Stomach (tissue), 9 donors: ENCODE results near the gene NR2F1. TPM values are rescaled to one million over a fixed set of nuclear protein-coding genes. Genes with fewer than 3 reads are reported as not detected.
A peak's percentile ranks its signal among the peaks of the same experiment; 100 is the strongest.

Source experiments
- DNase-seq, 2 donors: peaks; one replicate each; pipeline versions ENCODE4 v3.0.0 to v3.0.0-alpha.2; 2013 to 2019
- H3K27ac ChIP-seq, 5 donors: fragments of 200-600 bp in 4 of 5; sonication (generic) in 4 of 5; one replicate each; pipeline ENCODE4 v1.5.1; 2013 to 2019; ENCODE audit warnings: mild to moderate bottlenecking in 1 of 5, moderate library complexity in 1 of 5
- H3K27me3 ChIP-seq, 3 donors: fragments of 200-600 bp; sonication (generic); one replicate each; pipeline ENCODE4 v1.5.1; 2017 to 2019; ENCODE audit warnings: mixed run types in 1 of 3
- H3K36me3 ChIP-seq, 4 donors: fragments of 200-600 bp; sonication (generic); 1 replicate in 3 of 4; 2 replicates in 1 of 4; pipeline ENCODE4 v1.5.1; 2016 to 2019
- H3K4me1 ChIP-seq, 4 donors: fragments of 200-600 bp; sonication (generic); one replicate each; pipeline ENCODE4 v1.5.1; 2016 to 2019
- H3K4me3 ChIP-seq, 4 donors: fragments of 200-600 bp; sonication (generic) in 3 of 4; one replicate each; pipeline ENCODE4 v1.5.1; 2016 to 2019; ENCODE audit warnings: mild to moderate bottlenecking in 1 of 4
- H3K9me3 ChIP-seq, 4 donors: fragments of 200-600 bp; sonication (generic); one replicate each; pipeline ENCODE4 v1.5.1; 2016 to 2019
- EP300 ChIP-seq: sonication (generic); formaldehyde crosslinking; IDR thresholded peaks from one replicate; pipeline ENCODE4 v1.6.1; 2017; ENCODE audit warnings: antibody characterized with exemption
- POLR2A ChIP-seq, 4 donors: fragments of 450-650 bp; IDR thresholded peaks; one replicate each; pipeline ENCODE4 v1.6.1; 2016; ENCODE audit warnings: antibody characterized with exemption in 4 of 4, control low read depth in 2 of 4, mild to moderate bottlenecking in 1 of 4, moderate library complexity in 1 of 4
- POLR2AphosphoS5 ChIP-seq, 3 donors: sonication (generic); formaldehyde crosslinking; IDR thresholded peaks; one replicate each; pipeline ENCODE4 v1.6.1; 2016; ENCODE audit warnings: antibody characterized with exemption in 3 of 3
- WGBS, 5 donors: extraction: QIAGEN DNeasy Blood & Tissue Kit in 3 of 5; methylation state at CpG; one replicate each; pipeline versions ENCODE4 v1.1.5 to v1.1.7; 2013 to 2018; 5-methylcytosine and 5-hydroxymethylcytosine counted together
- intact Hi-C: fragments of 100-400 bp; cut with DNase I; formaldehyde crosslinking; loops from one replicate; pipeline ENCODE4 v1.15.1; 2023; ENCODE audit warnings: low total_unique reads
- polyA plus RNA-seq, 3 donors: library from polyadenylated mRNA; stranded (reverse); fragments of 200-250 nt; gene quantifications; one replicate each; pipeline ENCODE4 v1.2.3, GENCODE V29; 2013
- total RNA-seq, 5 donors: library from RNA; depleted of rRNA; stranded (reverse); fragments of >200 nt; gene quantifications; one replicate each; pipeline versions ENCODE4 v1.1.0 to v1.2.3, GENCODE V29; 2014 to 2016
- TF ChIP-seq, protein P1 (sequence below), 7 experiments: fragments of 450-650 bp in 4 of 7; fragments of 200-600 bp in 3 of 7; sonication (generic) in 3 of 7; IDR thresholded peaks; one replicate each; pipeline ENCODE4 v1.5.1; 2016 to 2019; ENCODE audit warnings: antibody characterized with exemption in 7 of 7, control low read depth in 2 of 7, mild to moderate bottlenecking in 1 of 7
- donor health status: healthy with polysubstance abuse.
- donor health status: Bipolar disorder and iron deficiency.
- donor health status: healthy.

The NR2F1 gene
- total and polyA plus RNA-seq, 8 donors, result 0.87 to 115 (median 22.4) TPM

DNA sequence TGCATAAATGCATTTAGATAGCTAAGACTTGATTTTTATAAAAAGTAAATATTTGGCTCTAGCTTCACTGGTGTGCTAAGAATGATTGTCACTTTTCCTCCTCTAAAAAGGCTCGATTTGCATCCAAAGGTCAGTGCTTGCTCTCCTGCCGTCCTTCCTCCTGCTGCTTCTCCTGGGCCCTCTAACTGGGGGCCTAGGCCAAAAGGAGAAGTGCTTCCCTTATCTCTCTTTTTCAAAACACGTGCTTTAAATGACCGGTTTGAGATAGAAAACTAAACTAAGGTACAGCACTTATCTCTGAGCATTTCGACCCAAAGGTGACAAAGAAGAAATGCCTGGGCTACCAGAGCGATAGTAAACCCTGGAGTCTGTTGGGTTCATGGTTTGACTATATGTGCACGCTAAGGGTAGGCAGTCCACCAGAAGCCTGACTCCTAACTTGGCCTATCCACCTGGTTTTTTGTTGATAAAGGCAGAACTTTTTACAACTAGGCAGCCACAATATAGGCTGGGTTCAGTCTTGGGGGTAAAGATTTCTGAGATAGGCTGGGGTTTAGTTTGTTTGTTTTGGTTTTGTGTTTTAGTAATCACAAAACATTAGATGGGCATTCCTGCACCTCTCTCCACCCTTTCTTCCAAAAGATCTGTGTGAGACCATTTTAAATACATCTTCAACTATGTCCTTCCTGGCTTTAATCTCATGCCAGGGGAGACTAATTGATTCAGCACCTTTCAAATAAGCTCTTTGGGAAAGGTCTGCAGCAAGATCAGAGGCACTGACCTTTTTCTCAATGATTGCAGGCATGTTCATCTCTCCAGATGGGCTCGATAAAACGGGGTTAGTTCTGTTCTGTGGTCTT, 5.8 kb upstream of the NR2F1 start:
- H3K27ac ChIP-seq, result peak overlapping the region in 4 of 5 donors; percentile 88 to 95 (median 90)
- WGBS, 5 donors, result 37 to 53% (median 42%) methylated on average over 9 of the region's 9 CpGs

DNA sequence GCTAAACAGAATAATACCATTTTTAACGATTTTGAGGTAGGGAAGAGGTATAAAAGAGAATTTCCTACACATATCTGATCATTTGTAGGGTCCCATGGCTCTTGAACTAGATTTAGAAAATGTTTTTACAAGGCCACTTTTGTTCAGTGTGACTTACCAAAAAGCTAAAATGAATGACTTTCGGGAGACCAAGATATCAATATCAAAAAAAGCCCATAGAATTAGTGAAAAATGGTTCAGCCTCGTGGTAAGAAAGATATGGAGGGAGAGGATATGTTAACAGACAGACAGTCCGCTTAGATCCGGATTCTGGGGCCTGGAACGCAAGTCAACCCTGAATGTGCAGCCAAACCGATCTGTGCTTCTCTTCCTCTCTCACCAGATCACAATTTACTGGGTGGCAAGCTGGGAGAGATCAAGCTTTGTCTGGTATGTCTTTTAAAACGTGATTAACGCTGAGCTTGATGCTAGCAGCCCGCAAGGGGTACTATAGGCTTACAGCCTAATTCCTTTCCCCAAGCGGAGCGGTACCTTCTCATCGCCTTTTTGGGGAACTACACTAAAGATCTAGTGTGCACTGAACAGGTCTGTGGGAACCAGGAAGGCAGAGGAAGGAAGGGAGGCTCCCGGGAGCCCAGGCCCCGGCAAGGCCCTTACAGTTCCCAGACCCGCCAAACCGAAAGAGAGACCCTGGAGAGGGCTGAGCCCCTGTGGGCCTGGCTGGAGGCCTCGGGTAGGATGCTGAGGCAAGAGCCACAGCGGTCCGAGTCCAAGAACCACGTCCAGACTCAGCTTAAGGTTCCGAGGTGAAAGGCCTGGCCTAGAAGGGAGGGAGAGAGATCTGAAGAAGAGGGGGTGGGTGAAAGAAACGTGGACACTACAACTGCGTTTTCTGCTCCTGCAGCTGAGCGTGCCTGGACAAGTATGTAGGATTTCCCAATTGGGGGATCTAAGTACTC, 4.9 kb upstream of the NR2F1 start:
- intact Hi-C loops, result no loop called here
- peak overlapping the region; percentile 52 to 64 (median 61) for H3K4me3 ChIP-seq

More for the DNA sequence above, 5.8 kb upstream of the NR2F1 start:
- peaks cover 21 to 64% (median 44%) of the 10 kb centered on the region in 4 donors for H3K4me1 ChIP-seq
- peaks cover 0 to 96% (median 66%) of the 10 kb centered on the region in 3 donors for H3K27me3 ChIP-seq
- no peaks in the 10 kb centered on the region for H3K9me3 ChIP-seq
- no peak overlapping the region for H3K4me3 ChIP-seq
- DNase-seq, result no peak
- TF ChIP-seq POLR2AphosphoS5 (IDR thresholded peaks at IDR 0.05), result no peak
- TF ChIP-seq POLR2A (IDR thresholded peaks at IDR 0.05), result no peak
- H3K36me3 ChIP-seq, result no peaks in the 10 kb centered on the region
- intact Hi-C loops, result no loop called here

DNA sequence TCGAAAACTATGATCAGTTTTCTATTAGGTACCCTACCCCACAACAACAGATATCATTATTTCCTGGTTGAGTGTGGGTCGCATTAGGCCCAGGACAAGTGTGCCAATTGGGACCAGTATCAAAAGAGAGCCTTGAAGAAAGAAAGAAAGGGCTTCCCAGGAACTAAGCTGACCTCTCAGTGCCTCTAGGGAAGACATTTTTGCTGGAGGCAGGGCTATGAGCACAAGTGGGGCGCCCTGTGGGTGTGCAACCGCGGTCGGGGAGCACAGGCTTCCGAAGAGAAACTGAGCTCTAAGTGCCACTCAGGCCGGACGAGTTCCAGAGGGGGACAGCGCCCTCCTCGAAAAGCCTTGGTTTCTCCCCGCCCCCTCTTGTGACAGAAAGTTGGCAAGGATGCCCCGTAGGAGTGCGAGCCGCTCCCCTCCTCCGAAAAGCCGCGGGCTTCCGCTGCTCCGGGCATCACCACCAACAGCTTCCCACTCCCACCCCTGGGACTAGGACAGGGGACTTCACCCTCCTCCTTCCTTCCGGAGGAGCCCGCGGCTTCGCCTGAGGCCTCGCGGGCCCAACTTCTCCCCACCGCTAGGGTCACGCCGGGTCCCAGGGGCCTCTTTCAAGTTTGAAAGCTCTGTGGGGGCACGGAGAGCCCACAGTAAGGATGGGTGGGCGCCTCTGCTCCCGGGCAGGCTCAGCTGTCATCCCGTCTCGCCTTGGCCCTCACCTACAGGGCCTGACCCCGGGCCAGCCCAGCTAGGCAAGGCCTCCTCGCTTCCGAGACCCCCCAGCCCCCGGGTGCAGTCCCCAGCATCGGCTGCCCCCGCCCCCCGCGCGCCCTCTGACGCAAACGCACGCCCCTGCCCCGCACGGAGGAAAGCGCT, 4.0 kb upstream of the NR2F1 start:
- H3K4me3 ChIP-seq, result peak overlapping the region; percentile 52 to 64 (median 61)
- no peaks in the 10 kb centered on the region for H3K9me3 ChIP-seq
- intact Hi-C loops, result no loop called here
- no peak for TF ChIP-seq POLR2A (IDR thresholded peaks at IDR 0.05)
- TF ChIP-seq POLR2AphosphoS5 (IDR thresholded peaks at IDR 0.05), result peak in 2 of 3 donors; percentile 15 to 31
- TF ChIP-seq EP300, result no peak
- peak in 1 of 2 donors; percentile 83 for DNase-seq
- H3K36me3 ChIP-seq, result no peaks in the 10 kb centered on the region
- peaks cover 0 to 96% (median 66%) of the 10 kb centered on the region in 3 donors for H3K27me3 ChIP-seq
- H3K4me1 ChIP-seq, result peaks cover 33 to 70% (median 48%) of the 10 kb centered on the region in 4 donors
- 8 to 19% (median 14%) methylated on average over 29 to 49 of the region's 49 CpGs for WGBS, 5 donors
- H3K27ac ChIP-seq, result peak overlapping the region; percentile 43 to 95 (median 88)

More for the DNA sequence above, 4.9 kb upstream of the NR2F1 start:
- TF ChIP-seq POLR2A (IDR thresholded peaks at IDR 0.05), result no peak
- TF ChIP-seq EP300, result no peak
- TF ChIP-seq POLR2AphosphoS5 (IDR thresholded peaks at IDR 0.05), result no peak
- TF ChIP-seq, protein P1, sequence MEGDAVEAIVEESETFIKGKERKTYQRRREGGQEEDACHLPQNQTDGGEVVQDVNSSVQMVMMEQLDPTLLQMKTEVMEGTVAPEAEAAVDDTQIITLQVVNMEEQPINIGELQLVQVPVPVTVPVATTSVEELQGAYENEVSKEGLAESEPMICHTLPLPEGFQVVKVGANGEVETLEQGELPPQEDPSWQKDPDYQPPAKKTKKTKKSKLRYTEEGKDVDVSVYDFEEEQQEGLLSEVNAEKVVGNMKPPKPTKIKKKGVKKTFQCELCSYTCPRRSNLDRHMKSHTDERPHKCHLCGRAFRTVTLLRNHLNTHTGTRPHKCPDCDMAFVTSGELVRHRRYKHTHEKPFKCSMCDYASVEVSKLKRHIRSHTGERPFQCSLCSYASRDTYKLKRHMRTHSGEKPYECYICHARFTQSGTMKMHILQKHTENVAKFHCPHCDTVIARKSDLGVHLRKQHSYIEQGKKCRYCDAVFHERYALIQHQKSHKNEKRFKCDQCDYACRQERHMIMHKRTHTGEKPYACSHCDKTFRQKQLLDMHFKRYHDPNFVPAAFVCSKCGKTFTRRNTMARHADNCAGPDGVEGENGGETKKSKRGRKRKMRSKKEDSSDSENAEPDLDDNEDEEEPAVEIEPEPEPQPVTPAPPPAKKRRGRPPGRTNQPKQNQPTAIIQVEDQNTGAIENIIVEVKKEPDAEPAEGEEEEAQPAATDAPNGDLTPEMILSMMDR (IDR thresholded peaks at IDR 0.05), result no peak
- DNase-seq, result peak in 1 of 2 donors; percentile 57
- no peaks in the 10 kb centered on the region for H3K36me3 ChIP-seq
- H3K27ac ChIP-seq, result peak overlapping the region; percentile 16 to 95 (median 88)
- WGBS, 5 donors, result 53 to 72% (median 68%) methylated on average over 24 to 25 of the region's 25 CpGs
- H3K9me3 ChIP-seq, result no peaks in the 10 kb centered on the region
- H3K27me3 ChIP-seq, result peaks cover 0 to 96% (median 66%) of the 10 kb centered on the region in 3 donors
- peaks cover 26 to 63% (median 44%) of the 10 kb centered on the region in 4 donors for H3K4me1 ChIP-seq

DNA sequence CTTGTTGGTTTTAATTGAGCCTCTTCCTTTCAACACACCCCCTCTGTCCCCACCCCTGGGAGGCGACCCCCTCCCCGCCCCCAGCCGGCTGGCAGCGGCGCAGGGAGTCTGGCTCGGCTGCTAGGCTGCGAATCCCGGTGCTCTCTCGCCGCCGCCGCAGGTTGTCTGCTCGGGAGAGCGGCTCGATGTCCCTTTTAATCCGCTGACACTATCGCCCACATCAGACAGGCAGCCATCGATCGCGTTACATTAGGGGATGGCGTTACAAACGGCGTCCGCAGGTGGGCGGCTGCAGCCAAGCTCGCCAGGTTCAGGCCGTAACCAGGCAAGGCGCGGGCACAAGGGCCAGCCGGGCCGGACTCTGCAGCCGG, 3.3 kb upstream of the NR2F1 start:
- DNase-seq, result peak in 1 of 2 donors; percentile 72
- TF ChIP-seq, protein P1 (IDR thresholded peaks at IDR 0.05), result no peak
- TF ChIP-seq POLR2A (IDR thresholded peaks at IDR 0.05) (no peak), POLR2AphosphoS5 (IDR thresholded peaks at IDR 0.05) (no peak), EP300 (no peak)
- intact Hi-C loops, result no loop called here
- Histone ChIP-seq H3K9me3 (no peaks in the 10 kb centered on the region), H3K27ac (peak overlapping the region; percentile 65 to 95 (median 88)), H3K36me3 (no peaks in the 10 kb centered on the region), H3K4me3 (peak overlapping the region; percentile 52 to 64 (median 61)), H3K27me3 (peaks cover 0 to 96% (median 62%) of the 10 kb centered on the region in 3 donors), H3K4me1 (peaks cover 33 to 69% (median 48%) of the 10 kb centered on the region in 4 donors)
- 0 to 3% (median 1%) methylated on average over 12 to 32 of the region's 32 CpGs for WGBS, 5 donors
